Epithelial cell of proximal tubule (primary cell): ENCODE results near the gene TPM4. TPM values are rescaled to one million over a fixed set of nuclear protein-coding genes. Genes with fewer than 3 reads are reported as not detected.
A peak's percentile ranks its signal among the peaks of the same experiment; 100 is the strongest.

Experiments used
- DNase-seq: peaks from one replicate; pipeline ENCODE4 v3.0.0-alpha.2; 2011; ENCODE audit warnings: low read depth
- H3K4me3 ChIP-seq: 2 replicates; pipeline ENCODE4 v1.5.1; 2011; ENCODE audit warnings: low read depth, mild to moderate bottlenecking, low read length
- CTCF ChIP-seq: conservative IDR thresholded peaks from 2 replicates; pipeline ENCODE4 v1.5.1; 2012; ENCODE audit warnings: low read depth, mild to moderate bottlenecking, low read length
- total RNA-seq: library from RNA; depleted of rRNA; stranded (reverse); fragments of >200 nt; gene quantifications from 2 replicates; pipeline ENCODE4 v1.2.3, GENCODE V29; 2015

The TPM4 gene
- total RNA-seq, 1 donor from 2014 or later: 968 TPM

- DNase-seq: no peak
- TF ChIP-seq CTCF: no peak
- H3K4me3 ChIP-seq: no peak overlapping the region
These were observed 60.1 kb downstream of the TPM4 start for GRCh38 chr19:16136185-16136999.

DNA sequence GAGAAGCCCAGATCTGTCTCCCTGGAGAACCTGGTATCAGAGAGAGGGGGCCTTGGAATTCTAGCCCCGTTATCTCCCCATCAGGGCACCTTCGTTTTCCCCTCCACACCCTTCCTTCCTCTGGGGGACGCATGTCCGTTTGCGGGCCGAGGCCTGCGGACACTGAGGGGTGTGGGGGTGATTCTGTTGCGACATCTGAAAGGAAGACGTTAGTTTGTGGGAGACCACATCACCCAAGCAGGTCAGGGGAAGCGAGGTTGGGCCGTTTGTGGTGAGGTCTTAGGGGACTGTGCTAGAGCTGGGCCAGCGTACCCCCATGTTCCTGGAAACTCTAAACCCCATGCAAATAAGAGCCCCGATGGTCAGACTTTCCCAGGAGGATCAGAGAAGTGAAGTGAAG is 63.5 kb downstream of the TPM4 start:
- TF ChIP-seq CTCF: no peak
- no peak for DNase-seq

DNA sequence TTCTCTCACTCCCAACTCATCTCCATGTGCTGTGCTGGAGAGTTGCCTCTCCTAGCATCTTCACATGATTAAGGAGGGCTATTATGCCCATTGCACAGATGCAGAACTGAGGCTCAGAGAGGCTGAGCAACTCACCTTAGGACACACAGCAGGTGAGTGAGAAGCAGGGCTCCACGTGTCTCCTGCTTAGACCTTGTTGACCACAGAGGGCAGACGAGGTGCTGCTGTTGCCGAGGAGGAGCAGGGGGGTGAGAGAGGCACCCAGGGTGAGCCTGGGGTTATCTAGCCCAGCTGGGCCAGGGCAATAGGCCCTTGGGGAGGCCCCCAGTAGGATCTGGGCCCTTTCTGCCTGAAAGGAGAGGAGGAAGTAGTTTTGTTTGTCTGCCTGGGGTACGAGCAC is 64.7 kb downstream of the TPM4 start:
- DNase-seq: no peak
- TF ChIP-seq CTCF: no peak
- H3K4me3 ChIP-seq: no peak overlapping the region

More for the DNA sequence above, 63.5 kb downstream of the TPM4 start:
- no peak overlapping the region for H3K4me3 ChIP-seq

- no peak for TF ChIP-seq CTCF
- H3K4me3 ChIP-seq: no peak overlapping the region
- no peak for DNase-seq
These were observed 65.8 kb downstream of the TPM4 start for GRCh38 chr19:16142032-16142580.

- no peak for TF ChIP-seq CTCF
- peak within 1 kb of the TSS; percentile 14 for H3K4me3 ChIP-seq
- DNase-seq: no peak
These were observed 67.3 kb downstream of the TPM4 start, which contains the start of gene HSH2D for GRCh38 chr19:16143399-16144215. TSS of gene HSH2D (plus strand) at chr19:16143685. CDS start at chr19:16148751, 5,066 bp downstream.

- no peak overlapping the region for H3K4me3 ChIP-seq
- TF ChIP-seq CTCF: no peak
These were observed 67.9 kb downstream of the TPM4 start for GRCh38 chr19:16144216-16144581.

More at GRCh38 chr19:16144216-16144581, 67.9 kb downstream of the TPM4 start:
- no peak for DNase-seq
